ENCODE measurements around the gene PCLAF.

The PCLAF gene

DNA sequence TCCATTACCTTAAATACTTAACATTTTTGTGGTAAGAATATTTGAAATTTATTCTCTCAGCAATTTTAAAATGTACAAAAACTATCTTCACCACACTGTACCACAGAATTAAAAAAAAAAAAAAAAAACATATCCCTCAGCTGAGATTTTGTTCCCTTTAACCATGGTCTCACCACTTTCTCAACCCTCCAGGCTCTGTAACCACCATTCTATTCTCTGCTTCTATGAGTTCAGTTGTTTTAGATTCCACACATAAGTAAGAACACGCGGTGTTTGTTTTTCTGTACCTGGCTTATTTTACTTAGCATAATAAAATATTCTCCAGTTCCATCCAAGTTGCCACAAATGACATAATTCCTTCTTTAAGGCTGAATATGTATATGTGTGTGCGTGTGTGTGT lies 66.8 kb downstream of the PCLAF start:
- no peak for DNase-seq
